ENCODE measurements around the gene AACS. TPM values are rescaled to one million over a fixed set of nuclear protein-coding genes. Genes with fewer than 3 reads are reported as not detected.

AACS gene
- total RNA-seq, 1 donor from 2014 or later: 16.6 TPM

GRCh38 chr12:125135906-125136305 is 70.7 kb downstream of the AACS start:
- H3K36me3 Mint-ChIP-seq: peaks cover 4% of the 10 kb centered on the region
- H3K27me3 Mint-ChIP-seq (ENCODE audit: insufficient read depth, low read depth): peaks cover 9% of the 10 kb centered on the region
- H3K9ac ChIP-seq: no peak overlapping the region
- H3F3A ChIP-seq (ENCODE audit: low read depth): no peaks in the 10 kb centered on the region
- no peaks in the 10 kb centered on the region for H3K9me3 ChIP-seq (ENCODE audit: low read depth)
- TF ChIP-seq CTCF (IDR thresholded peaks at IDR 0.05) (no peak), EZH2 (IDR thresholded peaks at IDR 0.05) (no peak), EZH2phosphoT487 (IDR thresholded peaks at IDR 0.05) (no peak)
- H3K4me1 Mint-ChIP-seq: peaks cover 26% of the 10 kb centered on the region
- H3K27me3 ChIP-seq: no peaks in the 10 kb centered on the region
- no peak overlapping the region for H3K27ac ChIP-seq
- DNase-seq (ENCODE audit: low spot score): no peak
- no peaks in the 10 kb centered on the region for H3K9me3 Mint-ChIP-seq
- H2AFZ ChIP-seq (replicated peaks): no peak overlapping the region
- H4K20me1 ChIP-seq (ENCODE audit: low read depth): no peaks in the 10 kb centered on the region
- H3K36me3 ChIP-seq: no peaks in the 10 kb centered on the region
- peaks cover 14% of the 10 kb centered on the region for H3K4me1 ChIP-seq
- no peak overlapping the region for H3K4me3 ChIP-seq
- no peak overlapping the region for H3K4me2 ChIP-seq
- H3K4me3 Mint-ChIP-seq: no peak overlapping the region
- no peak overlapping the region for H3K27ac Mint-ChIP-seq
- no peaks in the 10 kb centered on the region for H3K79me2 ChIP-seq (ENCODE audit: low read depth)

GRCh38 chr12:125136702-125137101 is 71.5 kb downstream of the AACS start:
- H3K36me3 Mint-ChIP-seq: peaks cover 4% of the 10 kb centered on the region

GRCh38 chr12:125137766-125138344 is 72.6 kb downstream of the AACS start:
- Histone ChIP-seq H3K27ac (no peak overlapping the region), H3F3A (ENCODE audit: low read depth) (no peaks in the 10 kb centered on the region), H3K79me2 (ENCODE audit: low read depth) (no peaks in the 10 kb centered on the region), H3K27me3 (no peaks in the 10 kb centered on the region), H3K36me3 (no peaks in the 10 kb centered on the region), H3K9me3 (ENCODE audit: low read depth) (no peaks in the 10 kb centered on the region), H3K4me3 (no peak overlapping the region), H4K20me1 (ENCODE audit: low read depth) (no peaks in the 10 kb centered on the region), H2AFZ (replicated peaks) (no peak overlapping the region), H3K4me2 (no peak overlapping the region), H3K9ac (no peak overlapping the region), H3K4me1 (peaks cover 14% of the 10 kb centered on the region)
- no peak for DNase-seq (ENCODE audit: low spot score)
- Mint-ChIP-seq H3K36me3 (peaks cover 4% of the 10 kb centered on the region), H3K27me3 (ENCODE audit: insufficient read depth, low read depth) (peaks cover 8% of the 10 kb centered on the region), H3K9me3 (no peaks in the 10 kb centered on the region), H3K4me3 (no peak overlapping the region), H3K27ac (peak overlapping the region; percentile 86), H3K4me1 (peaks cover 26% of the 10 kb centered on the region)
- no peak for TF ChIP-seq CTCF (IDR thresholded peaks at IDR 0.05)
- TF ChIP-seq EZH2phosphoT487 (IDR thresholded peaks at IDR 0.05): no peak
- no peak for TF ChIP-seq EZH2 (IDR thresholded peaks at IDR 0.05)

More at GRCh38 chr12:125136702-125137101, 71.5 kb downstream of the AACS start:
- no peak for DNase-seq (ENCODE audit: low spot score)
- Mint-ChIP-seq H3K27me3 (ENCODE audit: insufficient read depth, low read depth) (peaks cover 9% of the 10 kb centered on the region), H3K9me3 (no peaks in the 10 kb centered on the region), H3K4me3 (no peak overlapping the region), H3K4me1 (peaks cover 26% of the 10 kb centered on the region), H3K27ac (no peak overlapping the region)
- Histone ChIP-seq H3K4me3 (no peak overlapping the region), H4K20me1 (ENCODE audit: low read depth) (no peaks in the 10 kb centered on the region), H3K4me1 (peaks cover 14% of the 10 kb centered on the region), H3K36me3 (no peaks in the 10 kb centered on the region), H3K9ac (no peak overlapping the region), H3K4me2 (no peak overlapping the region), H3F3A (ENCODE audit: low read depth) (no peaks in the 10 kb centered on the region), H3K27me3 (no peaks in the 10 kb centered on the region), H2AFZ (replicated peaks) (no peak overlapping the region), H3K79me2 (ENCODE audit: low read depth) (no peaks in the 10 kb centered on the region), H3K27ac (no peak overlapping the region), H3K9me3 (ENCODE audit: low read depth) (no peaks in the 10 kb centered on the region)
- TF ChIP-seq EZH2 (IDR thresholded peaks at IDR 0.05) (no peak), EZH2phosphoT487 (IDR thresholded peaks at IDR 0.05) (no peak), CTCF (IDR thresholded peaks at IDR 0.05) (no peak)

Measured in neural progenitor cell (in vitro differentiated cells).